ENCODE results near the gene ACAT1.

DNA sequence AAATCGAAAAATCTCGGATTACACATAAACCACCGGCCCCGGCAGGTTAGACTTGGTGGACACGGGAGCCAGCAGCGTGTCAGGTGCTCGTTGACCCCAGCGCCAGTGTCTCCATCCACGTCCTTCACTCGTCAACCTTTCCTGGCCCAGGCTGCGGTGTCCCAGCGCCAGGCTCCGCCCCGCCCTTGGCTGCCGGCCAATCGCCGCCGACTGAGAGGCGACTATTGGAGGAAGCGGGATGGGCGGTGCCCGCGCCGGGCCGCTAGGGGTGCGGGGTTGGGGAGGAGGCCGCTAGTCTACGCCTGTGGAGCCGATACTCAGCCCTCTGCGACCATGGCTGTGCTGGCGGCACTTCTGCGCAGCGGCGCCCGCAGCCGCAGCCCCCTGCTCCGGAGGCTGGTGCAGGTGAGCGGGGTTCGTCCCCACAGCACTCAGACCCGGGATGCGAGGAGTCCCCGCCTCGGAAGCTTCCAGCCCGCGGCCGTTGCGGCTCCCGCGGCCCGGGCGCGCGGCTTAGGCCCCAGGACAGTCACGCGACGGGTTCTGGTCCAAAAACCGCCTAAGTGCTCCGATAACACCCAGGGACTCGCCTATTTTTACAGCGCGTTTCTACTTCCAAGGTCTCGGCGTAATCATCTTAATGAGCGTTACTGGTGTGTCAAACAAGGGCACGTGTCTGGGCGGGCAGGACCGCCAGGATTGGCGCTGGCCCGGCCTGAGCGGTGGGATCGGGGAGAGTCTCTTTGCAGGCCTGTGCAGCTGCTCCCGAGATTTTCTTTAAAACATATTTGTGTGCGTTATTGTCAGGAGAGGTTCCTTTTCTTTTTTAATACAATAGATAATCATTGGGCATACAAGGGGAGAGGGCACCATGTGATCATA lies at the start of gene ACAT1:
- TF ChIP-seq, protein P1, sequence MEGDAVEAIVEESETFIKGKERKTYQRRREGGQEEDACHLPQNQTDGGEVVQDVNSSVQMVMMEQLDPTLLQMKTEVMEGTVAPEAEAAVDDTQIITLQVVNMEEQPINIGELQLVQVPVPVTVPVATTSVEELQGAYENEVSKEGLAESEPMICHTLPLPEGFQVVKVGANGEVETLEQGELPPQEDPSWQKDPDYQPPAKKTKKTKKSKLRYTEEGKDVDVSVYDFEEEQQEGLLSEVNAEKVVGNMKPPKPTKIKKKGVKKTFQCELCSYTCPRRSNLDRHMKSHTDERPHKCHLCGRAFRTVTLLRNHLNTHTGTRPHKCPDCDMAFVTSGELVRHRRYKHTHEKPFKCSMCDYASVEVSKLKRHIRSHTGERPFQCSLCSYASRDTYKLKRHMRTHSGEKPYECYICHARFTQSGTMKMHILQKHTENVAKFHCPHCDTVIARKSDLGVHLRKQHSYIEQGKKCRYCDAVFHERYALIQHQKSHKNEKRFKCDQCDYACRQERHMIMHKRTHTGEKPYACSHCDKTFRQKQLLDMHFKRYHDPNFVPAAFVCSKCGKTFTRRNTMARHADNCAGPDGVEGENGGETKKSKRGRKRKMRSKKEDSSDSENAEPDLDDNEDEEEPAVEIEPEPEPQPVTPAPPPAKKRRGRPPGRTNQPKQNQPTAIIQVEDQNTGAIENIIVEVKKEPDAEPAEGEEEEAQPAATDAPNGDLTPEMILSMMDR (conservative IDR thresholded peaks at IDR 0.05), result peak; percentile 62
- TF ChIP-seq EZH2 (IDR thresholded peaks at IDR 0.05; ENCODE audit: low read depth), result no peak
